Measurements from ENCODE around the gene RRH. TPM values are rescaled to one million over a fixed set of nuclear protein-coding genes. Genes with fewer than 3 reads are reported as not detected.

RRH gene
- total and polyA plus RNA-seq, 7 donors = 0.03 to 0.36 (median 0.12) TPM; not detected in 3

DNA sequence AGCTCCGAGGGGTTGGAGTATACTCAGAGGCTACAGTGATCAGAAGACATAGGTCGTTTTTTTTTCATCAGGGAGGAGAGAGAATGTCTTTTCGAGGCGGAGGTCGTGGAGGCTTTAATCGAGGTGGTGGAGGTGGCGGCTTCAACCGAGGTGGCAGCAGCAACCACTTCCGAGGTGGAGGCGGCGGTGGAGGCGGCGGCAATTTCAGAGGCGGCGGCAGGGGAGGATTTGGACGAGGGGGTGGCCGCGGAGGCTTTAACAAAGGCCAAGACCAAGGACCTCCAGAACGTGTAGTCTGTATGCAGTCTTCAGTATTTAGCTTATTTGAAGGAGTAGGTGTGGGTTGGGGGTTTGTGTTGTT lies 11.7 kb upstream of the RRH start:
- TF ChIP-seq, protein P1, sequence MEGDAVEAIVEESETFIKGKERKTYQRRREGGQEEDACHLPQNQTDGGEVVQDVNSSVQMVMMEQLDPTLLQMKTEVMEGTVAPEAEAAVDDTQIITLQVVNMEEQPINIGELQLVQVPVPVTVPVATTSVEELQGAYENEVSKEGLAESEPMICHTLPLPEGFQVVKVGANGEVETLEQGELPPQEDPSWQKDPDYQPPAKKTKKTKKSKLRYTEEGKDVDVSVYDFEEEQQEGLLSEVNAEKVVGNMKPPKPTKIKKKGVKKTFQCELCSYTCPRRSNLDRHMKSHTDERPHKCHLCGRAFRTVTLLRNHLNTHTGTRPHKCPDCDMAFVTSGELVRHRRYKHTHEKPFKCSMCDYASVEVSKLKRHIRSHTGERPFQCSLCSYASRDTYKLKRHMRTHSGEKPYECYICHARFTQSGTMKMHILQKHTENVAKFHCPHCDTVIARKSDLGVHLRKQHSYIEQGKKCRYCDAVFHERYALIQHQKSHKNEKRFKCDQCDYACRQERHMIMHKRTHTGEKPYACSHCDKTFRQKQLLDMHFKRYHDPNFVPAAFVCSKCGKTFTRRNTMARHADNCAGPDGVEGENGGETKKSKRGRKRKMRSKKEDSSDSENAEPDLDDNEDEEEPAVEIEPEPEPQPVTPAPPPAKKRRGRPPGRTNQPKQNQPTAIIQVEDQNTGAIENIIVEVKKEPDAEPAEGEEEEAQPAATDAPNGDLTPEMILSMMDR (IDR thresholded peaks at IDR 0.05) = no peak
- Histone ChIP-seq H3K9me3 (no peaks in the 10 kb centered on the region), H3K36me3 (ENCODE audit: insufficient read depth in 1 of 2, low read depth in 1 of 2) (peaks cover 7 to 38% of the 10 kb centered on the region in 2 donors), H3K27ac (peak overlapping the region; percentile 92), H3K4me1 (peaks cover 10% of the 10 kb centered on the region), H3K4me3 (peak overlapping the region; percentile 92), H3K27me3 (ENCODE audit: insufficient read depth in 3 of 3, low read length in 2 of 3) (no peaks in the 10 kb centered on the region)
- intact Hi-C loops (cut with DNase I) = loop anchor here (2.0 to 10.0 kb wide), 4 partner anchors 87 to 389 kb away; partner anchors contain the start of gene CASP6 (in 1 of the 2)
- WGBS, 3 donors = 0 to 1% (median 1%) methylated on average over 19 of the region's 19 CpGs
- ATAC-seq = peak in 1 of 4 donors; percentile 9
- DNase-seq = peak in 1 of 2 donors; percentile 50

DNA sequence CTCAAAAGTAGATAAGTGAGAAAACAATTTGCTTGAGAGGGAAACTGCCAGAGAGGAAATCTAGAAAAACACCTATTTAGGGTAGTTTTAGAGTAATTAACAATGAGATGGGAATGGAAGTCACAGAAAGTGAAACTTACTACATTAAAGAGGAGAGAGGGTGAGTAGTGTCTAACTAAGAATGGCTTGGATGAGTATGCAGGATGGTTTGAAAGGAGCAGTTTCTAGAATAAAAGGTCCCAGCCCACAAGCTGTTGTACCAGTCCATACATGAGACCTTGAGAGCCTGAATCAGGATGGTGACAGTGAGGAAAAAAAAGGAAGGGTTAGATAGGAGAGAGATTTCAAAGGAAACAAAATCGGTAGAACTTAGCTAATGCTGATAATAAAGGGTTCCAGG lies 10.9 kb upstream of the RRH start:
- TF ChIP-seq, protein P1 (IDR thresholded peaks at IDR 0.05) = no peak

DNA sequence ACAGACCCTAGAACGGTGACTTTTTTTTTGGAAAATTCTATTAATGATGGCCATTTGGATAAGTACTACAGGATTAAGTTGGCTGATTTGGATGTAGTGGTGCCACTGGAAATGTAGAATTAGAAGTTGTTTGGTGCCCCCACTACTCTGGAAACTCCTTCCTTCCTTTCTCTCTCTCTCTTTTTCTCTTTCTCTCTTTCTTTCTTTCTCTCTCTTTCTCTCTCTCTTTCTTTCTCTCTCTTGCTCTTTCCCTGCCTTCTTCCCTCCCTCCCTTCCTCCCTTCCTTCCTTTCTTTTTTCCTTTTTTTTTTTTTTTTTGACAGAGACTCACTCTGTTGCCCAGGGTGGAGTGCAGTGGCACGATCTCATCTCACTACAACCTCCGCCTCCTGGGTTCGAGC lies 9.5 kb upstream of the RRH start:
- H3K27me3 ChIP-seq (ENCODE audit: insufficient read depth in 3 of 3, low read length in 2 of 3) = no peaks in the 10 kb centered on the region
- ATAC-seq (no peak), DNase-seq (no peak)
- H3K36me3 ChIP-seq (ENCODE audit: insufficient read depth in 1 of 2, low read depth in 1 of 2) = peaks cover 10 to 59% of the 10 kb centered on the region in 2 donors
- no peak overlapping the region for H3K27ac ChIP-seq
- intact Hi-C loops (cut with DNase I) = loop anchor here (5.0 to 10.0 kb wide), 3 partner anchors 116 to 391 kb away; partner anchors contain the start of gene CASP6 (in 1 of the 2)
- peaks cover 10% of the 10 kb centered on the region for H3K4me1 ChIP-seq
- TF ChIP-seq, protein P1 (IDR thresholded peaks at IDR 0.05) = no peak
- WGBS, 3 donors = 90 to 93% (median 92%) methylated on average over 4 of the region's 4 CpGs
- no peaks in the 10 kb centered on the region for H3K9me3 ChIP-seq
- H3K4me3 ChIP-seq = no peak overlapping the region

More for the DNA sequence above, 10.9 kb upstream of the RRH start:
- Histone ChIP-seq H3K4me1 (peaks cover 10% of the 10 kb centered on the region), H3K36me3 (ENCODE audit: insufficient read depth in 1 of 2, low read depth in 1 of 2) (peaks cover 8 to 46% of the 10 kb centered on the region in 2 donors), H3K9me3 (no peaks in the 10 kb centered on the region), H3K4me3 (peak overlapping the region; percentile 92), H3K27ac (no peak overlapping the region), H3K27me3 (ENCODE audit: insufficient read depth in 3 of 3, low read length in 2 of 3) (no peaks in the 10 kb centered on the region)
- WGBS, 3 donors = 60 to 72% (median 62%) methylated on average over 1 of the region's 1 CpG
- DNase-seq (no peak), ATAC-seq (no peak)
- intact Hi-C loops (cut with DNase I) = loop anchor here (2.0 to 10.0 kb wide), 4 partner anchors 88 to 390 kb away; partner anchors contain the start of gene CASP6 (in 1 of the 2)

DNA sequence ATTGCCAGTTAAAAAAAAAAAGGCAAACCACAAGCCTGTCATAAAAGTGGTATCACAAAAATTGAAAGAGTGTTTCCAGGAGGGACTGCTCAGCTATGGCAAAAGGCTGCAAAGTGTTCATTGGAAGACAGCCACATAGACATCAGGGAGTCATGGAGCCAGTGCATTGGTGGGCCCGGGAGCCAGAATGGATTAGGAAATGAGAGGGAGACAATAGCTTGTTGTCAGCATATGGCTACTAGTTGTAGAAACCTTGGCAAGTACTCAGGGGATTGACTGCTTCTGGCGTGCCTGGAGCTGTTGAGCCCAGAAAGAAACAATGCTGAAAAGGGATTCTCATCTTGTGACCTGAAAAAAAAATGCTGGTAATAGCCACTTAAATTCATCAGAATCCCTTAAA lies 7.2 kb upstream of the RRH start:
- intact Hi-C loops (cut with DNase I) = loop anchor here (10.0 kb wide), 2 partner anchors 164 to 296 kb away; no protein-coding TSS in a partner anchor
- TF ChIP-seq, protein P1 (IDR thresholded peaks at IDR 0.05) = no peak
- Histone ChIP-seq H3K27me3 (ENCODE audit: insufficient read depth in 3 of 3, low read length in 2 of 3) (no peaks in the 10 kb centered on the region), H3K4me3 (no peak overlapping the region), H3K9me3 (no peaks in the 10 kb centered on the region), H3K27ac (no peak overlapping the region), H3K4me1 (peaks cover 10% of the 10 kb centered on the region), H3K36me3 (ENCODE audit: insufficient read depth in 1 of 2, low read depth in 1 of 2) (peaks cover 10 to 82% of the 10 kb centered on the region in 2 donors)
- no peak for DNase-seq
- WGBS, 3 donors = 24 to 42% (median 41%) methylated on average over 2 of the region's 2 CpGs
- ATAC-seq = no peak

DNA sequence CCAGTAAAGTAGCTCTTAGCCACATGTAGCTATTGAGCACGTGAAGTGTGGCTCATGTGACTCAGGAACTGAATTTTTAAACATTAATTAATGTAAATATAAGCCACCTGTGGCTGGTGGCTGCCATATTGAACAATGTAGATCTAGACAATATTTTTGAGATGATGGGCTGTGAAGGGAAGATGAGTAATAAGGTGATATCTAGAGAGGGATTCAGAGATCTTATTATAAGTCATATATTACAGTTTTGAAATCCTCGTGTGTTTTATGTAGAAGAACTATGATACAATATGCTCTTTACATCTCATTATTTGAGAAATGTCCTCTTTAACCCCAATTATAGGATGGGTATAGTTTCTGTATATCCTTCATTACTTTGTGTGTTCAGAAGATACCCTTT lies 6.6 kb upstream of the RRH start:
- Histone ChIP-seq H3K36me3 (ENCODE audit: insufficient read depth in 1 of 2, low read depth in 1 of 2) (peaks cover 10 to 87% of the 10 kb centered on the region in 2 donors), H3K4me1 (peaks cover 10% of the 10 kb centered on the region), H3K4me3 (no peak overlapping the region), H3K27ac (no peak overlapping the region), H3K27me3 (ENCODE audit: insufficient read depth in 3 of 3, low read length in 2 of 3) (no peaks in the 10 kb centered on the region), H3K9me3 (no peaks in the 10 kb centered on the region)
- intact Hi-C loops (cut with DNase I) = loop anchor here (10.0 kb wide), 2 partner anchors 164 to 296 kb away; no protein-coding TSS in a partner anchor
- TF ChIP-seq, protein P1 (IDR thresholded peaks at IDR 0.05) = no peak
- WGBS, 3 donors = 76 to 85% (median 81%) methylated on average over 2 of the region's 2 CpGs
- DNase-seq (no peak), ATAC-seq (no peak)
